Posterior vena cava (tissue), 2 donors: Measurements from ENCODE around the gene ARID5B. TPM values are rescaled to one million over a fixed set of nuclear protein-coding genes. Genes with fewer than 3 reads are reported as not detected.

Experiments
- DNase-seq: peaks from one replicate; pipeline ENCODE4 v3.0.0-alpha.2; 2020; ENCODE audit warnings: low spot score
- intact Hi-C, 2 donors: fragments of 100-400 bp; cut with DNase I; formaldehyde crosslinking; loops; one replicate each; pipeline versions ENCODE4 v1.14.1 to v1.14.2; 2022 to 2023
- total RNA-seq, 2 donors: library from RNA; stranded (reverse); fragmentation: NEBNext Ultra II Directional; extraction: Animal tissue kit (Norgen Biotek cat#: 25700); gene quantifications; one replicate each; pipeline ENCODE4 v1.2.1, GENCODE V29; 2021
- donor health status: DM: yes; HTN: yes; CAD: no.
- donor health status: DM: yes; HTN: yes; CAD: no.

Gene ARID5B
- total RNA-seq, 2 donors from 2014 or later: 75.0 to 96.1 TPM

GRCh38 chr10:61902445-61903220, 1.1 kb downstream of the ARID5B start:
- peak; percentile 83 for DNase-seq
- intact Hi-C loops: loop anchor here (5.0 to 10.0 kb wide), 2 partner anchors 132 to 145 kb away; no protein-coding TSS in a partner anchor

- intact Hi-C loops: loop anchor here (5.0 to 10.0 kb wide), 2 partner anchors 131 to 144 kb away; no protein-coding TSS in a partner anchor
- DNase-seq: peak; percentile 88
Measured at GRCh38 chr10:61903221-61903927, 1.9 kb downstream of the ARID5B start.

GRCh38 chr10:61903928-61904344, 2.4 kb downstream of the ARID5B start:
- intact Hi-C loops: loop anchor here (5.0 to 10.0 kb wide), 2 partner anchors 131 to 143 kb away; no protein-coding TSS in a partner anchor
- DNase-seq: no peak

- DNase-seq: no peak
- intact Hi-C loops: loop anchor here (5.0 to 10.0 kb wide), 2 partner anchors 130 to 142 kb away; no protein-coding TSS in a partner anchor
Measured at GRCh38 chr10:61904733-61905725, 3.5 kb downstream of the ARID5B start.

- intact Hi-C loops: loop anchor here in 1 of 2 donors (10.0 kb wide), 1 partner anchor 129 kb away; no protein-coding TSS in a partner anchor
- DNase-seq: no peak
Measured at GRCh38 chr10:61905837-61906561, 4.5 kb downstream of the ARID5B start.

GRCh38 chr10:61906562-61906901, 5.0 kb downstream of the ARID5B start:
- intact Hi-C loops: loop anchor here in 1 of 2 donors (10.0 kb wide), 1 partner anchor 128 kb away; no protein-coding TSS in a partner anchor
- no peak for DNase-seq

GRCh38 chr10:61907011-61907410, 5.5 kb downstream of the ARID5B start:
- intact Hi-C loops: loop anchor here in 1 of 2 donors (10.0 kb wide), 1 partner anchor 128 kb away; no protein-coding TSS in a partner anchor
- DNase-seq: no peak

GRCh38 chr10:61907587-61907986, 6.1 kb downstream of the ARID5B start:
- no peak for DNase-seq
- intact Hi-C loops: loop anchor here in 1 of 2 donors (10.0 kb wide), 1 partner anchor 127 kb away; no protein-coding TSS in a partner anchor

GRCh38 chr10:61910226-61910805, 8.8 kb downstream of the ARID5B start:
- intact Hi-C loops: no loop called here
- DNase-seq: no peak

- intact Hi-C loops: no loop called here
- no peak for DNase-seq
Measured at GRCh38 chr10:61910894-61911293, 9.4 kb downstream of the ARID5B start.

GRCh38 chr10:61911425-61911824, 9.9 kb downstream of the ARID5B start:
- intact Hi-C loops: no loop called here
- no peak for DNase-seq

- intact Hi-C loops: no loop called here
- DNase-seq: no peak
Measured at GRCh38 chr10:61912981-61913380, 11.5 kb downstream of the ARID5B start.

- DNase-seq: no peak
- intact Hi-C loops: no loop called here
Measured at GRCh38 chr10:61918140-61918539, 16.6 kb downstream of the ARID5B start.

GRCh38 chr10:61918989-61919388, 17.5 kb downstream of the ARID5B start:
- intact Hi-C loops: no loop called here
- DNase-seq: no peak

GRCh38 chr10:61919646-61920215, 18.2 kb downstream of the ARID5B start:
- DNase-seq: no peak

GRCh38 chr10:61921143-61921542, 19.6 kb downstream of the ARID5B start:
- intact Hi-C loops: no loop called here
- no peak for DNase-seq

More at GRCh38 chr10:61919646-61920215, 18.2 kb downstream of the ARID5B start:
- intact Hi-C loops: no loop called here

GRCh38 chr10:61923210-61923949, 21.9 kb downstream of the ARID5B start:
- DNase-seq: no peak
- intact Hi-C loops: no loop called here
